HepG2 (cell line): ENCODE data around the gene SHMT1. TPM values are rescaled to one million over a fixed set of nuclear protein-coding genes. Genes with fewer than 3 reads are reported as not detected.
A peak's percentile ranks its signal among the peaks of the same experiment; 100 is the strongest.

Experiments
- EP300 ChIP-seq, 3 experiments: sonication (generic) in 1 of 3; formaldehyde crosslinking in 1 of 3; IDR thresholded peaks; 2 replicates each; pipeline versions ENCODE4 v1.5.1 to v1.6.1; 2011 to 2020; ENCODE audit warnings: low read depth in 2 of 3, low read length in 2 of 3, borderline replicate concordance in 1 of 3, improper control_type of control experiment in 1 of 3, mild to moderate bottlenecking in 1 of 3, missing genetic modification reagents in 1 of 3, moderate library complexity in 1 of 3
- HNF1B ChIP-seq: sonication (generic); formaldehyde crosslinking; IDR thresholded peaks from 2 replicates; pipeline ENCODE4 v1.5.1; 2020; ENCODE audit warnings: mild to moderate bottlenecking, moderate library complexity, missing genetic modification reagents
- KDM3A ChIP-seq: IDR thresholded peaks from 2 replicates; pipeline ENCODE4 v1.6.1; 2018; ENCODE audit warnings: low read depth, missing compliant biosample characterization
- MXD1 ChIP-seq: sonication (generic); formaldehyde crosslinking; IDR thresholded peaks from 2 replicates; pipeline ENCODE4 v1.4.0; 2020; ENCODE audit warnings: mild to moderate bottlenecking, missing genetic modification reagents
- PHF5A ChIP-seq: IDR thresholded peaks from one replicate; pipeline ENCODE4 v1.6.1; 2018; ENCODE audit warnings: low read depth, missing genetic modification reagents; ENCODE audit not compliant: unreplicated experiment
- SIX1 ChIP-seq: sonication (generic); formaldehyde crosslinking; IDR thresholded peaks from 2 replicates; pipeline ENCODE4 v1.4.0; 2020; ENCODE audit warnings: missing genetic modification reagents, borderline replicate concordance
- SOX6 ChIP-seq, 2 experiments: fragments of 450-650 bp in 1 of 2; sonication (generic) in 1 of 2; formaldehyde crosslinking in 1 of 2; IDR thresholded peaks; 2 replicates each; pipeline versions ENCODE4 v1.4.0 to v1.6.1; 2017 to 2020; ENCODE audit warnings: antibody characterized with exemption in 1 of 2, mild to moderate bottlenecking in 1 of 2, missing genetic modification reagents in 1 of 2
- TFDP2 ChIP-seq: sonication (generic); formaldehyde crosslinking; IDR thresholded peaks from 2 replicates; pipeline ENCODE4 v1.4.0; 2020; ENCODE audit warnings: missing genetic modification reagents
- ZKSCAN8 ChIP-seq: IDR thresholded peaks from 2 replicates; pipeline ENCODE4 v1.6.1; 2016; ENCODE audit warnings: borderline replicate concordance, missing genetic modification reagents, missing compliant biosample characterization
- ZNF160 ChIP-seq: sonication (generic); formaldehyde crosslinking; IDR thresholded peaks from 2 replicates; pipeline ENCODE4 v1.8.0; 2022; ENCODE audit warnings: mild to moderate bottlenecking, inconsistent platforms, missing genetic modification reagents
- ZNF230 ChIP-seq: sonication (generic); formaldehyde crosslinking; IDR thresholded peaks from 2 replicates; pipeline ENCODE4 v1.4.0; 2020; ENCODE audit warnings: mild to moderate bottlenecking, missing genetic modification reagents
- ZNF407 ChIP-seq: sonication (generic); formaldehyde crosslinking; IDR thresholded peaks from one replicate; pipeline ENCODE4 v1.5.1; 2020; ENCODE audit warnings: mild to moderate bottlenecking, missing genetic modification reagents; ENCODE audit errors: not compliant biosample characterization
- ZNF567 ChIP-seq: sonication (generic); formaldehyde crosslinking; IDR thresholded peaks from 2 replicates; pipeline ENCODE4 v1.8.1; 2023; ENCODE audit warnings: mild to moderate bottlenecking, missing genetic modification reagents, borderline replicate concordance
- ZNF720 ChIP-seq: sonication (generic); formaldehyde crosslinking; IDR thresholded peaks from 2 replicates; pipeline ENCODE4 v1.4.0; 2020; ENCODE audit warnings: missing genetic modification reagents
- ZSCAN29 ChIP-seq: sonication (generic); formaldehyde crosslinking; conservative IDR thresholded peaks from 2 replicates; pipeline ENCODE4 v1.4.0; 2020; ENCODE audit warnings: mild to moderate bottlenecking, missing genetic modification reagents
- polyA plus RNA-seq, 8 experiments: library from polyadenylated mRNA; depleted of rRNA in 3 of 8; stranded (reverse) in 7 of 8; unstranded in 1 of 8; fragments of >200 nt; fragmentation: Illumina TruSeq in 4 of 8; extraction: Trizol in 4 of 8; gene quantifications; 2 replicates each; pipeline versions ENCODE4 v1.2.1 to v1.2.3, GENCODE V29; 2011 to 2016; ENCODE audit warnings: low read depth in 4 of 8, missing spikeins in 1 of 8, mixed read lengths in 1 of 8; ENCODE audit not compliant: insufficient read depth in 1 of 8
- total RNA-seq, 5 experiments: library from RNA; depleted of rRNA; stranded (reverse); fragments of >200 nt; fragmentation: Illumina TruSeq; extraction: Trizol; gene quantifications; 2 replicates each; pipeline ENCODE4 v1.2.3, GENCODE V29; 2016; ENCODE audit warnings: low read depth in 1 of 5

The SHMT1 gene
- total and polyA plus RNA-seq, 2 of the 13 experiments (the other 11 are each of a cell fraction or from before 2014, with no cell fraction given) = 21.3 to 48.8 TPM

- no peak for TF ChIP-seq ZNF407 (CRISPR knock-in tag)
- no peak for TF ChIP-seq ZKSCAN8 (CRISPR knock-in tag)
- peak; percentile 61; the same call in 1 of the 2 replicates for TF ChIP-seq MXD1 (CRISPR knock-in tag)
- TF ChIP-seq KDM3A = no peak
- peak; percentile 94 for TF ChIP-seq TFDP2 (CRISPR knock-in tag)
- no peak for TF ChIP-seq SIX1
- TF ChIP-seq SOX6 (IDR thresholded peaks at IDR 0.05) = no peak
- 0 out of 2 replicates have a peak, but pooled peaks have one; percentile 9 for TF ChIP-seq SOX6 (CRISPR knock-in tag; IDR thresholded peaks at IDR 0.05)
- no peak for TF ChIP-seq ZNF160 (CRISPR knock-in tag)
- no peak for TF ChIP-seq ZNF720 (CRISPR knock-in tag)
- TF ChIP-seq HNF1B = peak; percentile 68
- TF ChIP-seq PHF5A (CRISPR knock-in tag) = no peak
- TF ChIP-seq ZSCAN29 (CRISPR knock-in tag) = no peak; the same call in 1 of the 2 replicates
- TF ChIP-seq EP300 (IDR thresholded peaks at IDR 0.05; ENCODE audit: low read depth in 2 of 2, low read length in 2 of 2) = no peak
- TF ChIP-seq EP300 (CRISPR knock-in tag; IDR thresholded peaks at IDR 0.05; ENCODE audit: borderline replicate concordance) = no peak
- no peak for TF ChIP-seq ZNF567 (CRISPR knock-in tag)
- peak; percentile 72 for TF ChIP-seq ZNF230 (CRISPR knock-in tag)
Measured at GRCh38 chr17:18314731-18315561, 48.4 kb downstream of the SHMT1 start, which contains the start of the genes SMCR8 and TOP3A (continued).
